Astrocyte of the cerebellum (primary cell): ENCODE data around the gene NOL9.
A peak's percentile ranks its signal among the peaks of the same experiment; 100 is the strongest.

Experiments
- DNase-seq: peaks from one replicate; pipeline ENCODE4 v3.0.0-alpha.2; 2011; ENCODE audit warnings: low read depth
- H3K4me3 ChIP-seq: 2 replicates; pipeline ENCODE4 v1.5.1; 2011; ENCODE audit warnings: mild to moderate bottlenecking, low read depth, low read length, moderate library complexity
- in situ Hi-C: cut with HindIII; loops from 2 replicates; pipeline ENCODE4 v1.10.0; 2017; ENCODE audit warnings: low sequenced_read_pairs
- TF ChIP-seq, protein P1 (sequence below): IDR thresholded peaks from 2 replicates; pipeline ENCODE4 v1.5.1; 2012; ENCODE audit warnings: low read length, low read depth, moderate library complexity, mild to moderate bottlenecking; ENCODE audit errors: missing control alignments

NOL9 gene

DNA sequence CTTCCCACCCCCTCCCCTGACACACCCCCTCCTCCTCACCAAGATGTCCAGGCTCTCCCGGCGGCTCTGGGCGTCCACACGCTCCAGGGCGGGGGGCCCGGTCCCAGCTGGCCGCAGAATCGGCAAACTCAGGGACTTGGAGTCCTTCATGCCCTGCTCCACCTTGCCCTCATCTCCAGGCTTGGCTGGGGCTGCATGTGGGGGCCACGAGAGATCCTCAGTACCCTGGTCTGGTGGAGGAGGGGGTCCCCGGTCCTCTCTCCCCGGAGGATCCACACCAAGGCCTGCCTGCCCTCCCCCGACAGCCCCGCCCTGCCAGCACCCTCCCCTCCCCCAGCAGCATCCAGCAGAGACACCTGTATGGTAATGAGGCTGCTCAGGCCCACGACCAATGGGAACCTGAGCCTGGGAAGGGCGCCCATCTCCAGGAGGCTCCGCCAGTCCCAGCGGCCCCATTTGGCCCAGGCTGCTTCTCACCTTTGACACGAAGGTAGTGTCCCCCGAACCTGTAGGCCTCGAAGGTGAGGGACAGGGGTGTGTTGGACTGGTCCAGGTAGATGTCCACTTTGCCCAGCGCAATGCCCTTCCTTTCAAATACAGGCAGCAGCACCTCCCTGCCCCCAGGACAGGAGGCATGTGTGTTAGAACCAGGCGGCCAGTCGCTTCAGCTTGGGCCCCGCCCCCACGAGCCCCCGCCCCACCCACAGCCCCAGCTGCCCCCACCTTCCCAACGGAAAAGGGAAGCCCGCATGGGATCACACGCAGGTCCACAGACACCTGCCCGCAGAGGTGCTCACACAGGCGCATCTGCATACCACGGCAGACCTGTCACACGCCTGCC, 80.1 kb downstream of the NOL9 start:
- in situ Hi-C loops = no loop called here
- H3K4me3 ChIP-seq = no peak overlapping the region
- DNase-seq = no peak
- TF ChIP-seq, protein P1, sequence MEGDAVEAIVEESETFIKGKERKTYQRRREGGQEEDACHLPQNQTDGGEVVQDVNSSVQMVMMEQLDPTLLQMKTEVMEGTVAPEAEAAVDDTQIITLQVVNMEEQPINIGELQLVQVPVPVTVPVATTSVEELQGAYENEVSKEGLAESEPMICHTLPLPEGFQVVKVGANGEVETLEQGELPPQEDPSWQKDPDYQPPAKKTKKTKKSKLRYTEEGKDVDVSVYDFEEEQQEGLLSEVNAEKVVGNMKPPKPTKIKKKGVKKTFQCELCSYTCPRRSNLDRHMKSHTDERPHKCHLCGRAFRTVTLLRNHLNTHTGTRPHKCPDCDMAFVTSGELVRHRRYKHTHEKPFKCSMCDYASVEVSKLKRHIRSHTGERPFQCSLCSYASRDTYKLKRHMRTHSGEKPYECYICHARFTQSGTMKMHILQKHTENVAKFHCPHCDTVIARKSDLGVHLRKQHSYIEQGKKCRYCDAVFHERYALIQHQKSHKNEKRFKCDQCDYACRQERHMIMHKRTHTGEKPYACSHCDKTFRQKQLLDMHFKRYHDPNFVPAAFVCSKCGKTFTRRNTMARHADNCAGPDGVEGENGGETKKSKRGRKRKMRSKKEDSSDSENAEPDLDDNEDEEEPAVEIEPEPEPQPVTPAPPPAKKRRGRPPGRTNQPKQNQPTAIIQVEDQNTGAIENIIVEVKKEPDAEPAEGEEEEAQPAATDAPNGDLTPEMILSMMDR = no peak

DNA sequence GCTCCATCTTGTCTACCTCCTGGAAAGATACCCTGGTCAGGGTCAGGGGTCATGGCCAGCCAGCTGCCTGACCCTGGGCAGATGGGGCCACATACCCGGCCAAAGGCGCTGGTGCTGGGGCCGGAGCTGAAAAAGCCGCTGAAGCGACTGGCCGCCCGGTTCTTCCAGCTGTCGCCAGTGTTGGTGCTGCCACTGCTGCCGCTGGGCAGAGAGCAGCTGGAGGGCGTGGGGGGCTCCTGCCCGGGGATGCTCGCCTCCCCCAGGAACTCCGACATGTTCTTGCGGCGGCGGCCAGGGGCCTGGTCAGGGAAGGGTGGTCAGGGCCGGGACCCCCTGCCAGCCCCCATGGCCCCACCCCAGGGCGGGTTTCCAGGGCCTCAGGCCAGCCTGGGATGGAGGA, 81.2 kb downstream of the NOL9 start:
- in situ Hi-C loops = no loop called here

DNA sequence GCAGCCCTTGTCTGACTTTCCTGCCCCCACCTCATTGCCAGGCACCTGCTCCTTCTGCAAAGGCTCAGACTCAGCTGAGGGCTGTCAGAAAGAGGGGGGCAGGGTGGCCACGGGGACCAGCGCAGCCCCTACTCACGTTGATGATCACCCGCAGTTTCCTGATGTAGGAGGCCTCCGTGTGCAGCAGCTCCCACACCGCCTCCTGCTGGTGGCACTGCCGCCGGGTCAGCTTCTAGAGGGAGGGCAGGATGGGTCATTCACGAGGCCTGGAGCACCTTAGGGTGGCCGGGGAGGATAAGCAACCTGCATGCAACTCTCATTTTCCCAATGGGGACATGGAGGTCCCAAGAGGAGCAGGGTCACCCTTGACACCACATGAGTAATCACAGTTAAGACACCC, 81.9 kb downstream of the NOL9 start:
- no peak for DNase-seq
- no peak overlapping the region for H3K4me3 ChIP-seq
- TF ChIP-seq, protein P1 = peak; percentile 41
- in situ Hi-C loops = no loop called here

More for the DNA sequence above, 81.2 kb downstream of the NOL9 start:
- DNase-seq = no peak
- no peak overlapping the region for H3K4me3 ChIP-seq
- TF ChIP-seq, protein P1 = no peak

DNA sequence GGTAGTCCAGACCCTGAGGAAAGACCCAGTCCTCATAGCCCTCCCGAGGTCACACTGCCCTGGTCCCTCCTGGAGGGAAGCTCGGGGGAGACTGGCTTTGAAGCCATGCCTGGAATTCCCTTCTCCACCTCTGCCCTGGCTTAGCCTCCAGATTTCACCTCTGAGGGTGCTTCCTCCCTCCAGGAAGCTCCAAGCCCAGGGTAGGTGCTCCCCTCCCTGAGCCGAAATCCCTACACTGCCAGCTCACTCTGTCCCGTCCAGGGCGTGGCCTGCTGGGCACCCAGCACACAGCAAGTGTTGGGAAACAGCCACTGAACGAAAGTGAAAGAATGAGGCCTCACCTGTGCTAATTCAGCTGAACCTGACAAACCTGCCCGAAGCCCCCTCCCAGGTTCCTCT, 82.3 kb downstream of the NOL9 start:
- in situ Hi-C loops = no loop called here
- H3K4me3 ChIP-seq = no peak overlapping the region
- TF ChIP-seq, protein P1 = no peak

More for the DNA sequence above, 82.3 kb downstream of the NOL9 start:
- no peak for DNase-seq
